Stimulated activated CD4-positive, alpha-beta T cell treated with anti-CD3 and anti-CD28 coated beads, TNF-alpha, amount 100 ng/mL, for 24 hours (primary cell): ENCODE results near the gene ADGRD1.
A peak's percentile ranks its signal among the peaks of the same experiment; 100 is the strongest.

Experiments
- DNase-seq, 3 experiments: peaks; one replicate each; pipeline ENCODE4 v3.0.0-alpha.2; 2020; ENCODE audit warnings: low read depth in 3 of 3

The ADGRD1 gene

GRCh38 chr12:131102991-131103668, 149.4 kb downstream of the ADGRD1 start:
- DNase-seq = no peak

GRCh38 chr12:131103669-131104462, 150.2 kb downstream of the ADGRD1 start:
- DNase-seq = no peak

DNA sequence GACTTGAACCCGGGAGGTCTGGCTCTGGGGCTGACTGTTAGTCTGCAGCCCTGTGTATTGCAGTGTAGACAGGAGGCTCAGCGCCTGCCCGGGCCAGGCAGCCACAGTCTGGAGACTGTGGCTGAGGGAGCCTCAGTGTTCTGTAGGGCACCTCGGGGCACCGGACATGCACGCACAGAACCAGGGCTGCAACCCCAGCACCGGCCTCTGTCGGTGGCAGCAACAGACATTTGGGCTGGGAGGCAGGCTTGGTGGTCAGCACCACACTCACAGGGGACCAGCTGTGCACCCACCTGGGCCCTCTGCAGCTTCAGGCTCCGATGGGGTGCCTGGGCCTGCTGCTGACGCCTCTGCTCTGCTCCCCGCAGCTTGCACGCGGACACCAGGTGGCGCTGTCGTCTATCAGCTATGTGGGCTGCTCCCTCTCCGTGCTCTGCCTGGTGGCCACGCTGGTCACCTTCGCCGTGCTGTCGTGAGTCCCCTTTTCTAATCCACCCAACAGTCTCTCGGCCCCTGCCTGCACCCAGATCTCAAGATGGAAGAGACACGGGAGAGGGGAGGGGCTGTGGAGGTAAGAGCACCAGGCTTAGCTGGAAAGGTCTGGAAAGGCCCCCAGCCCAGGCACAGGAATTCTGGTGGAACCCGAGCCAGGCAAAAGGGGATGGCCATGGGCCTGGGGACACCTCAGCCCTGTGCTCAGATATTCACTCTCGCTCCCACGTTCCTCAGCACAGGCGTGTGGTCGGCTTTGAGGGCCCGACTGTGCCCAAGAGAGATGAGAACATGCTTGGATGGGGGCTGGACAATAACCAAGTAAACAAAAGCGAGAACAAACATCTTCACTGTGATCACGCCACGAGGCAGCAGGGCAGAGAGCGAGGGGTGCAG, 151.0 kb downstream of the ADGRD1 start:
- peak; percentile 63 to 83 (median 74) for DNase-seq

- DNase-seq = no peak
Observed at GRCh38 chr12:131105351-131105735, 151.6 kb downstream of the ADGRD1 start.

- DNase-seq = peak; percentile 31 to 63 (median 41)
Observed at GRCh38 chr12:131105736-131106348, 152.1 kb downstream of the ADGRD1 start.

DNA sequence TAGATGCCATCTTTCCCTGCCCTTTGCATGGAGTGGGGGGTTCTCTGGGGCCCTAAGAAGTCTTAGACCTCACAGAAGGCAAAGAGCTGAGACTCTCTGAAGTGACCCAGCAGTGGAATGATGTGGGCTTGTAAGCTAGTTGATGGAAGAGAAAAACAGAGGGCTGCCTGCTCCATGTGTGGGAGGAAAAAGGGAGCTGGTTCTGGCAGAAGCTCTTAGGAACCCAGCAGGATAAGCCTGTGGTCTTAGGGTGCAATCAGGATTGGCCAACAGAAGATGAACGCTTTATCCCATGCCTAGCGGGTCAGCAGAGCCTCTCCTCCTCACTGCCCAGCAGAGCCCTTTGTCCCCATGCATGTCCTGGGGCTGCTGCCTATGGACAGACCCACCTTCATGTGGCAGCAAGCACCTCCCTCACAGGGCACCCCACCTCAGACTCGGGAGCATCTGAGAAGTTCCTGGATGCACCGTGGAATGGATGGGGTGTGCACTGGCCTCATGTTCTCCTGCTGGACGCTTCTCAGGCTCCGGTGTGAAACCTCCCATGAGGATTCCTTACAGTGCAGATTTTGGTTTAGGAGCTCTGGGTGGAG, 152.7 kb downstream of the ADGRD1 start:
- no peak for DNase-seq

DNA sequence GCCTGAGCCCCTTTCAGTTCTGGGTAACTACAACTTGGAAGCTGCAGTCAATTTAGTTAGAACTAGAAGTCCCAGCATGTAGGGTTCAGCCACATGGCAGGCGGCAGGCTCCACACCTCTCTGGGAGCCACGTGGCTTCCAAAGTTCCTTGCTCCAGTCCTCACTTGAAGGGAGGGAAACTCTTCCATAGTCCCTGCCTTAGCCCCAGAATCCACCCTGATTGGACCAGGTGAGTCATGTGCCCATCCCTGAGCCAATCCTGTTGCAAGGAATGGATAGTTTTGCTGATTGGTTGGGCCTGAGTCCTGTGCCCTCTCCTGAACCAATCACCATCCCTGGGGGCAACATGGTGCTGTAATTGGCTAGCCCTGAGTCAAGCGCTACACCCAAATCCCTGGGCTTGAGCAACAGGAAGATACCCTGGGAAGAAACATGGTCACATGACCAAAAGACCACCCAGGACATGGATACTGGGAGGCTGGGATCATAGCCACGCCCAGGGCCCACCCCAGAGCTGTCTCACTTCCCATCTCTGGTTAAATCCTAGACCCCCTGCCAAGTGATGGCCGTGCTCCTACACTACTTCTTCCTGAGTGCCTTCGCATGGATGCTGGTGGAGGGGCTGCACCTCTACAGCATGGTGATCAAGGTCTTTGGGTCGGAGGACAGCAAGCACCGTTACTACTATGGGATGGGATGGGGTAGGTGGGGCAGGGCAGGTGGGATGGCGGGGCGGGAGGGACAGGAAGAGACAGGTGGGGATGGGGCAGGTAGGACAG, 154.7 kb downstream of the ADGRD1 start:
- DNase-seq = no peak

DNA sequence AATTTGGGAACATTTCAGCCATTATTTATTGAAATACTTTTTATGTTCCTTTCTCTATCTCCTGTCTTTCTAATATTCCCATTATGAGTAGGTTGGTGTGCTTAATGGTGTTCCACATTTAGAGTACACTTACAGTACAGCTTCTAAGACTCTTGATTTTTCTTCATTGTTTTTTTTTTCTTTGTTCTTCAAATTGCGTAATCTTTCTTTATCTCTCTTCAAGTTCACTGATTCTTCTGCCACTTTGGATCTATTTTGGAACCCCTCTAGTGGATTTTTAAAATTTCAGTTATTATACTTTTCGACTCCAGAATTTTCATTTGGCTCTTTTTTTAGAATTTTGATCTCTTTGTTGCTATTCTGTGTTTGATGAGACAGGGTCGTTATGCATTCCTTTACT, 157.7 kb downstream of the ADGRD1 start:
- no peak for DNase-seq

DNA sequence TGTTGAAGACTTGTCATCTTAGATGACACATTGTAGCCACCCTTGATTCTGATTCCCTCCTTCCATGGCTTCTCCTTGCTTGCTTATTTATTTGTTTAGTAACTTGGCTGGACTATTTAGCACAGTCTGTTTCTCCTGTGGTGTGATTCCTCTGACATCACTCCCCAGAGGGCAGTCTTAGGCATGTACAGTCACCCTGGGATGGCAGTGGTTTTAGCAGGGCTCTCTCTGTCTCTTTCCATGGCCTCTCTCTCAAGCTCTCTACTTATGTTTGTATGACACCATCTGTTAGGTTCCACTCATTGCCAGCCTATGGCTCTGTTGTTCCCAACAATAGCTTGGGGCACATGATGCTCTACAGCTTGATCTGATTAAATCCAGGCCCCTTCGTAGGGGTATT, 158.3 kb downstream of the ADGRD1 start:
- no peak for DNase-seq

DNA sequence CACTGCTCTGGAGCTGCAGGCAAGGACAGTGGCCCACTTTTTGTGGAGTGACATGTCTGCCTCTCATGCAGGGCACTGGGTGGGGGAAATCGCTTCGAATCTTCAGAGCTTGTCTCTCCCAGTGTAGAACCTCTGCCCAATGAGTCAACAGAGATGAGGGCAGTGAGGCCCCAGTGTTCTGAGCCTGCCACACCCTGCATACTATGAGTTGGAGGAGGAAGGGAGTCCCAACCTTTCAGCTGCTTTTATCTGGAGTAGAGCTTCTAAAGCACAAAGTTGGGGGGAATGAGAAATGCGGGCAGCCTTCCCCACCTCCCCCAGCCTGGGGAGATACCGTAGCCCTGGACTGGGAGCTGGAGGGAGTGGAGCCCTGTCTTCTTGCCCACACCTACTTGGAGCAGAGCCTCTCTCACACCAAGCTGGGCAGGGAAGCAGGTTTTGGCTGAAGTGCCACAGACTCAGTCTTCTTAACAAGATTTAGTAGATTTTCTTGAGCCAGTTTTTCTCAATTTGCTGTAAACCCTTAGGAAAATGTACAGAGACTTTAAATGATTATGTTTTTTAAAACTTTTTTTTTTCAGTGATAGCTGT, 159.1 kb downstream of the ADGRD1 start:
- no peak for DNase-seq

DNA sequence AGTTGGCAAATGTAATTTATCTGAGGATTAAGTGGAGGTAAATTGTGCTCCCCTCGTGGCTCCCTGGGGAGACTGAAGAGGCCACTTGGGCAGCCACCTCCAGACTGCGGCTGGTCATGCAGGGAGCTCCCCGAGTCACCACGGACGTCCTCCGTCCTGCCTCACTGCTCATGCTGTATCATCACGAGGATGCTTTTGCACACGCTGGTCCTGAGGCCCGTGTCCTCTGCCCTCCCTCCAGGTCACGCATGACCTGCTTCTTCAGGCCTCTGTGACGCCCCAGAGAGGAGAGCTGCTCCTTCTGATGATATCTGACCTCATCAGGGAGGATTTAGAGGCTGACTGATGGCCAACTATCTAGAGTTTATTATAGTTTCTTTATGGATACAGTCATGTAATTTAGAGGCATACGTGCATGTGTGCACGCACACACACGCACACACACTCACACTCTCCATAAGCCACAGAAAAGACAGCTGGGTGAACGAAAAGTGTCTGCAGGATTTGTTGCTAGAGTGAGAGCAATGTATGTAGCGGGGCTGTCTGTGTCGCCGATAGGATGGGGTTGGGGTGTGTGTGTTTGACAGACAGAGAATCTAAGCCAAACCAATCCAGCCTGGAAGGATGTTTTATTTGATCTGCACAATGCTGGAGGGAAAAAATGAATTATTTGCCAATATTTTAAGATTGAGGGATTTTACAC, 160.0 kb downstream of the ADGRD1 start:
- no peak for DNase-seq

DNA sequence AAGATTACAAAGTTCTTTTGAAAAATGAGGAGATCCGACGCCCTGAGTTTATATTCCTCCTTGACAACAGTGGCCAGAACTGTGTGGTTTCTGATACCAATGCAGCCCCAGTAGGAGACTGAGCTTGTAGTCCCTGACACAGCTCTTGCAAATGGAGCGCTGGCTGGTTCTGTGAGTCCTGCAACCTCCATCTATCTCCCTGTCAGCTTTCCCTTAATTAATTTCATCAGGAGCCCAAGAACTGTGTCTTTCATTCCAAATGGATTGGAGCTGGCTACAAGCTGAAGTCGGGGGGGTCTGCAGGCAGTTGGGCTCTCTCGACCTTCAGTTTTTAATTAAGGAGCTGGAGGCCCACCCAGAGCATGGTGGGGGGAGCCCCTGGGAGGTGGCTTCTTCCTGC, 160.6 kb downstream of the ADGRD1 start:
- no peak for DNase-seq

DNA sequence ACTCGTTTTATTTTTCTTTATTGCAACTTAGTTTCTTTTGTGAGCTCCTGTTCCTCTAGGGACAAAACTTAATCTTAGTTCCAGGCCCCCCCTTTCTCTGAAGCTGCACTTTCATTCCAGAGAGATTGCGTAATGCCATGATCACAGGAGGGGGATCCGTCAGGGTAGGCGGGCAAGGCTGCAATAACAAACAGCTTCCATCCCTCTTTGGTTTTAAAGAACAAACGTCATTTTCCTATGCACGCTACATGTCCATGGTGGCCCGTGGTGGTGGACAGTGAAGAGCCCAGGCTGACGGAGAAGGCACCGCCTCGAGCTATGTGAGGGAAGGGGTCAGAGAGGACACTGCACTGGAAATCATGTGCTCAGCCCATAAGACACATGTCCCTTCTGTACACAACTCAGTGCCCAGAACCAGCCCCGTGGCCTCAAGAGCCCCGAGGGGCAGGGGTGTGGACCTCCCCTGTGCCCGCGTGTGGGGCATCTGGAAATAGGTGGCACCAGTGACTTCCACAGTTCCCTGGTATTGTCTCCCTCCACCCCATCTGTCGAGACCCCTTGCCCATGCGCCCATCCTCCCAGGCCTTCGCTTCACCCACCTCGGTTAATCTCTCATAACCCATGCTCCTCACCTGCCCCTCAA, 161.4 kb downstream of the ADGRD1 start:
- no peak for DNase-seq

GRCh38 chr12:131115766-131116467, 162.2 kb downstream of the ADGRD1 start:
- DNase-seq = no peak

GRCh38 chr12:131116468-131117117, 162.9 kb downstream of the ADGRD1 start:
- no peak for DNase-seq

- DNase-seq = no peak
Observed at GRCh38 chr12:131117438-131118245, 163.9 kb downstream of the ADGRD1 start.

DNA sequence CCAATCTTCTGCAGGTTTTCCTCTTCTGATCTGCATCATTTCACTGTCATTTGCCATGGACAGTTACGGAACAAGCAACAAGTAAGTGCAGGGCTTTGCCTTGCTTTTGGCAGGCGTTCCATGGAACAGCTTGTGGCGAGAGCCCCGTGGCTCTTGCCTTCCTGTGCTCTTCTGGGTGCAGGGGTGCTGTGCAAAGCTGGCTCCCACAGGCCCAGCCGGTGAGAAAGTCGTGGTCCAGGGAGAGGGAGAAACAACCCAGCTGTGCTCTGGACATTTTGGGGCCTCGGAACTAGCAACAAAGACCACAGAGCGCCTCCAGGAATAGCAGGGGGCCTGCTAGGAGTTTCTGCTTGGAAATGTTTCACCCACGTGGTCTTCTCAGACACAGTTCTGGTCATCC, 164.7 kb downstream of the ADGRD1 start:
- DNase-seq = no peak
